IPS DF 19.7 (cell line): ENCODE data around the gene ULK4.
"Not testable (repeated sequence)": the region's sequence is repeated elsewhere in the genome, so short reads cannot be mapped to it uniquely, and the experiment has no call there.

ENCODE experiments used
- DNase-seq: peaks from one replicate; pipeline ENCODE4 v3.0.0-alpha.2; 2013; ENCODE audit warnings: low read depth, low spot score

Gene ULK4

GRCh38 chr3:41448396-41448795 is 513.5 kb downstream of the ULK4 start:
- no peak for DNase-seq

GRCh38 chr3:41447701-41448100 is 514.2 kb downstream of the ULK4 start:
- DNase-seq: no peak

GRCh38 chr3:41446316-41446715 is 515.6 kb downstream of the ULK4 start:
- not testable (repeated sequence) for DNase-seq

- no peak for DNase-seq
Measured at GRCh38 chr3:41441568-41441967, 520.3 kb downstream of the ULK4 start.

- DNase-seq: no peak
Measured at GRCh38 chr3:41441139-41441538, 520.8 kb downstream of the ULK4 start.

- no peak for DNase-seq
Measured at GRCh38 chr3:41436983-41437382, 524.9 kb downstream of the ULK4 start.

GRCh38 chr3:41434781-41435180 is 527.1 kb downstream of the ULK4 start:
- no peak for DNase-seq

GRCh38 chr3:41431386-41431785 is 530.5 kb downstream of the ULK4 start:
- DNase-seq: no peak

- DNase-seq: no peak
Measured at GRCh38 chr3:41430886-41431285, 531.0 kb downstream of the ULK4 start.

GRCh38 chr3:41430391-41430790 is 531.5 kb downstream of the ULK4 start:
- DNase-seq: no peak

GRCh38 chr3:41426485-41426884 is 535.4 kb downstream of the ULK4 start:
- no peak for DNase-seq

GRCh38 chr3:41424543-41425300 is 537.2 kb downstream of the ULK4 start:
- DNase-seq: no peak

- DNase-seq: no peak
Measured at GRCh38 chr3:41419809-41420208, 542.1 kb downstream of the ULK4 start.

- no peak for DNase-seq
Measured at GRCh38 chr3:41418961-41419691, 542.8 kb downstream of the ULK4 start.

GRCh38 chr3:41417574-41417973 is 544.3 kb downstream of the ULK4 start:
- no peak for DNase-seq

GRCh38 chr3:41411065-41411464 is 550.8 kb downstream of the ULK4 start:
- no peak for DNase-seq

GRCh38 chr3:41405466-41405865 is 556.4 kb downstream of the ULK4 start:
- DNase-seq: no peak

- no peak for DNase-seq
Measured at GRCh38 chr3:41404582-41404981, 557.3 kb downstream of the ULK4 start.

GRCh38 chr3:41394896-41395295 is 567.0 kb downstream of the ULK4 start:
- DNase-seq: no peak

- not testable (repeated sequence) for DNase-seq
Measured at GRCh38 chr3:41370765-41371535, 591.0 kb downstream of the ULK4 start.

GRCh38 chr3:41370307-41370706 is 591.6 kb downstream of the ULK4 start:
- DNase-seq: no peak

- no peak for DNase-seq
Measured at GRCh38 chr3:41369838-41370237, 592.1 kb downstream of the ULK4 start.
